Measurements from ENCODE around the gene TNFRSF4. TPM values are rescaled to one million over a fixed set of nuclear protein-coding genes. Genes with fewer than 3 reads are reported as not detected.

Gene TNFRSF4
- total and polyA plus RNA-seq, 2 donors (not counting 1 experiment from before 2014, with no cell fraction given) = 0.63 to 1.8 TPM

DNA sequence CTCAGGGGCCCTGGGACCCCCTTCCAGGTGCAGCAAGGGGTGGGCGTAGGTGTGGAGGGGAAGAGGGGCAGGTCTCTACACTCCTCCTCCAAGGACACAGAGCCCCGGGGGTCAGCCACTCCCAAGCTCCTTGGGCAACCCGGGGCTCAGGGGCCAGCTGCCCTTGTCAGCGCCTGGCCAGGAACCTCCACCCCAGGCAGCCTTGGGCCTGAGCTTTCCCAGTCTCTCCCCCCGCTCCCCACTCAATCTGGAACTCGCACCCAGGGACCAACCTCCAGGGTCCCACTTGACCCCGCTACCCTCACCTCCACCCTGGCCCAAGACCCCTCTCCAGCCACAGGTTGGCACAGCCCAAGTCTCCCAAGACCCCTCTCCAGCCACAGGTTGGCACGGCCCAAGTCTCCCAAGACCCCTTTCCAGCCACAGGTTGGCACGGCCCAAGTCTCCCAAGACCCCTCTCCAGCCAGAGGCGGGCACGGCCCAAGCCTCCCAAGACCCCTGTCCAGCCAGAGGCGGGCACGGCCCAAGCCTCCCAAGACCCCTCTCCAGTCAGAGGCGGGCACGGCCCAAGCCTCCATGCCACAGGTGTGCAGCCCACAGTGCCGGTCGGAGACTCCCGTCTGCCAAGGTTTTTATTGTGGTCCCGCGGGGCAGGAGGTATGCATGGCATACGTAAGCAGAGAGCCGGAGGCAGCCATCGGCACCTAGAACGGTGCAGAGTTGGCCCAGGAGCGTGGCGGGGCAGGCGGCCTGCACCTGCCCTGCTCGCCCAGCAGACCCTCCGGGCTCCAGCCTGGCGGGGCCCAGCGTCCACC, 3.0 kb downstream of the TNFRSF4 start:
- 96% methylated on average over 24 of the region's 31 CpGs for WGBS (ENCODE audit: insufficient coverage)
- ChIA-PET POLR2A (interaction anchor here (0.5 kb wide), 1 partner anchor 37 kb away, joined by 3 read pairs; no protein-coding TSS in a partner anchor), CTCF (interaction anchor here (1.7 kb wide), 1 partner anchor 40 kb away, joined by 6 read pairs; no protein-coding TSS in a partner anchor)
- peaks cover 43% of the 10 kb centered on the region for H3K4me1 Mint-ChIP-seq
- Histone ChIP-seq H3K9me3 (ENCODE audit: control extremely low read depth in 1 of 3, control insufficient read depth in 2 of 3, insufficient read depth in 1 of 3, low read length in 2 of 3) (peaks cover 0 to 22% (median 0%) of the 10 kb centered on the region in 3 donors), H3K79me2 (ENCODE audit: control insufficient read depth, insufficient read depth, low read length) (no peaks in the 10 kb centered on the region), H3K27ac (ENCODE audit: low read length in 2 of 2) (no peak overlapping the region), H4K20me1 (ENCODE audit: control insufficient read depth, insufficient read depth, low read length, poor library complexity, severe bottlenecking) (peaks cover 8% of the 10 kb centered on the region), H3K4me3 (ENCODE audit: control extremely low read depth in 1 of 5, extremely low read depth in 1 of 5, insufficient read depth in 1 of 5, low read depth in 2 of 5, low read length in 4 of 5) (no peak overlapping the region), H3K9ac (ENCODE audit: low read length) (no peak overlapping the region), H3K4me2 (replicated peaks; ENCODE audit: low read depth, low read length, poor library complexity, severe bottlenecking) (no peak overlapping the region), H3K4me1 (ENCODE audit: control insufficient read depth in 2 of 2, insufficient read depth in 2 of 2, low read length in 2 of 2) (peaks cover 70 to 80% of the 10 kb centered on the region in 2 donors), H3K36me3 (replicated peaks in 1 of 2; ENCODE audit: control extremely low read depth in 1 of 2, control insufficient read depth in 1 of 2, extremely low read depth in 1 of 2, insufficient read depth in 2 of 2, low read length in 1 of 2) (no peaks in the 10 kb centered on the region), H3K27me3 (replicated peaks in 1 of 4; ENCODE audit: control extremely low read depth in 1 of 4, control insufficient read depth in 3 of 4, insufficient read depth in 4 of 4, low read length in 3 of 4) (peaks cover 0 to 47% (median 15%) of the 10 kb centered on the region in 4 experiments), H2AFZ (ENCODE audit: insufficient read depth, low read depth, low read length, poor library complexity, severe bottlenecking) (no peak overlapping the region)
- H3K27me3 Mint-ChIP-seq = peaks cover 9% of the 10 kb centered on the region
- TF ChIP-seq, protein P1, sequence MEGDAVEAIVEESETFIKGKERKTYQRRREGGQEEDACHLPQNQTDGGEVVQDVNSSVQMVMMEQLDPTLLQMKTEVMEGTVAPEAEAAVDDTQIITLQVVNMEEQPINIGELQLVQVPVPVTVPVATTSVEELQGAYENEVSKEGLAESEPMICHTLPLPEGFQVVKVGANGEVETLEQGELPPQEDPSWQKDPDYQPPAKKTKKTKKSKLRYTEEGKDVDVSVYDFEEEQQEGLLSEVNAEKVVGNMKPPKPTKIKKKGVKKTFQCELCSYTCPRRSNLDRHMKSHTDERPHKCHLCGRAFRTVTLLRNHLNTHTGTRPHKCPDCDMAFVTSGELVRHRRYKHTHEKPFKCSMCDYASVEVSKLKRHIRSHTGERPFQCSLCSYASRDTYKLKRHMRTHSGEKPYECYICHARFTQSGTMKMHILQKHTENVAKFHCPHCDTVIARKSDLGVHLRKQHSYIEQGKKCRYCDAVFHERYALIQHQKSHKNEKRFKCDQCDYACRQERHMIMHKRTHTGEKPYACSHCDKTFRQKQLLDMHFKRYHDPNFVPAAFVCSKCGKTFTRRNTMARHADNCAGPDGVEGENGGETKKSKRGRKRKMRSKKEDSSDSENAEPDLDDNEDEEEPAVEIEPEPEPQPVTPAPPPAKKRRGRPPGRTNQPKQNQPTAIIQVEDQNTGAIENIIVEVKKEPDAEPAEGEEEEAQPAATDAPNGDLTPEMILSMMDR (IDR thresholded peaks at IDR 0.05) = no peak
- TF ChIP-seq EZH2 (IDR thresholded peaks at IDR 0.05; ENCODE audit: borderline replicate concordance, insufficient read depth, low read depth, low read length, poor library complexity, severe bottlenecking) = no peak
- ATAC-seq (ENCODE audit: low read depth) (no peak), DNase-seq (peak; percentile 17)
- no peak overlapping the region for H3K27ac Mint-ChIP-seq
- H3K4me3 Mint-ChIP-seq = peak overlapping the region; percentile 23
- no peaks in the 10 kb centered on the region for H3K9me3 Mint-ChIP-seq (ENCODE audit: insufficient read depth)
- intact Hi-C loops (cut with micrococcal nuclease) = no loop called here
